ENCODE measurements around the gene HYLS1. TPM values are rescaled to one million over a fixed set of nuclear protein-coding genes. Genes with fewer than 3 reads are reported as not detected.

The HYLS1 gene
- total RNA-seq, 4 donors from 2014 or later, result 4.2 to 9.8 (median 6.4) TPM

DNA sequence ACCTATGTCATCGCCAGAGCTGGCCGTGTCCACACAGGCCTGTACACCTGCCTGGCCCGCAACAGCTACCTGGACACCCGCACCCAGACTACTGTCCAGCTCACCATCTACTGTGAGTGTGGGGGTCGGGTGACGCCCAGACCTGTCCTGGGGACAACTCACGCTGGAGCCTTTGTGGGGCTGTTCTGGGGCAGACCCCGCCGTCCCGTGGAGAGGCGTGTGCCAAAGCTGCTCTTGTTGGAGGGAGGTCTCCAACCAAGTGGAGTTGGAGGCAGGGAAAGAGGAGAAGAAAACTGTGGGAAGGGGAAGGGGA lies 62.7 kb downstream of the HYLS1 start:
- ATAC-seq, result no peak
- Histone ChIP-seq H3K9me3 (no peaks in the 10 kb centered on the region), H3K4me1 (peaks cover 0 to 33% (median 21%) of the 10 kb centered on the region in 3 donors), H3K4me3 (no peak overlapping the region), H3K36me3 (no peaks in the 10 kb centered on the region), H3K27ac (peak overlapping the region in 1 of 4 donors; percentile 69), H3K27me3 (no peaks in the 10 kb centered on the region)
- WGBS, 2 donors (ENCODE audit: low coverage in 1 of 2), result 100% methylated on average over 3 of the region's 11 CpGs; no CpG with 5 or more reads in 1 of the 2 donors
- TF ChIP-seq, protein P1, sequence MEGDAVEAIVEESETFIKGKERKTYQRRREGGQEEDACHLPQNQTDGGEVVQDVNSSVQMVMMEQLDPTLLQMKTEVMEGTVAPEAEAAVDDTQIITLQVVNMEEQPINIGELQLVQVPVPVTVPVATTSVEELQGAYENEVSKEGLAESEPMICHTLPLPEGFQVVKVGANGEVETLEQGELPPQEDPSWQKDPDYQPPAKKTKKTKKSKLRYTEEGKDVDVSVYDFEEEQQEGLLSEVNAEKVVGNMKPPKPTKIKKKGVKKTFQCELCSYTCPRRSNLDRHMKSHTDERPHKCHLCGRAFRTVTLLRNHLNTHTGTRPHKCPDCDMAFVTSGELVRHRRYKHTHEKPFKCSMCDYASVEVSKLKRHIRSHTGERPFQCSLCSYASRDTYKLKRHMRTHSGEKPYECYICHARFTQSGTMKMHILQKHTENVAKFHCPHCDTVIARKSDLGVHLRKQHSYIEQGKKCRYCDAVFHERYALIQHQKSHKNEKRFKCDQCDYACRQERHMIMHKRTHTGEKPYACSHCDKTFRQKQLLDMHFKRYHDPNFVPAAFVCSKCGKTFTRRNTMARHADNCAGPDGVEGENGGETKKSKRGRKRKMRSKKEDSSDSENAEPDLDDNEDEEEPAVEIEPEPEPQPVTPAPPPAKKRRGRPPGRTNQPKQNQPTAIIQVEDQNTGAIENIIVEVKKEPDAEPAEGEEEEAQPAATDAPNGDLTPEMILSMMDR (IDR thresholded peaks at IDR 0.05), result no peak
- TF ChIP-seq EP300 (IDR thresholded peaks at IDR 0.05) (no peak), POLR2AphosphoS5 (IDR thresholded peaks at IDR 0.05) (no peak), POLR2A (IDR thresholded peaks at IDR 0.05) (no peak)

Other genes starting within 250 kb of the HYLS1 start
- not detected for gene ACRV1, start 206.8 kb upstream of the HYLS1 start, total RNA-seq
- under 1 TPM in 1 of 4 donors, not detected in 3; 0.27 TPM for gene PATE1, start 141.4 kb upstream of the HYLS1 start, total RNA-seq
- gene PATE2, start 108.8 kb upstream of the HYLS1 start, total RNA-seq, result under 1 TPM in 1 of 4 donors, not detected in 3; 0.13 TPM
- not detected for gene PATE3, start 99.5 kb upstream of the HYLS1 start, total RNA-seq
- not detected for gene PATE4, start 54.4 kb upstream of the HYLS1 start, total RNA-seq
- 10 to 100 TPM in 1 of 4 donors, 1 to 10 TPM in 3; 7.8 to 15.9 (median 9.1) TPM for gene PUS3, start 15.5 kb downstream of the HYLS1 start, total RNA-seq
- gene DDX25, start 16.8 kb downstream of the HYLS1 start, total RNA-seq, result under 1 TPM in 1 of 4 donors, not detected in 3; 0.08 TPM
- not detected for gene VSIG10L2, start 58.4 kb downstream of the HYLS1 start, total RNA-seq
- 10 to 100 TPM; 14.2 to 40.9 (median 29.1) TPM for gene CDON, start 175.2 kb downstream of the HYLS1 start, total RNA-seq